GM12878 (cell line): ENCODE measurements around the gene MSS51. TPM values are rescaled to one million over a fixed set of nuclear protein-coding genes. Genes with fewer than 3 reads are reported as not detected.

Experiments used
- CHD2 ChIP-seq: IDR thresholded peaks from 2 replicates; pipeline ENCODE4 v1.6.1; 2011; ENCODE audit warnings: low read depth, low read length, improper control_type of control experiment, borderline replicate concordance
- DPF2 ChIP-seq: fragments of 450-650 bp; IDR thresholded peaks from 2 replicates; pipeline ENCODE4 v1.6.1; 2017; ENCODE audit warnings: mild to moderate bottlenecking
- ETV6 ChIP-seq, 2 experiments: fragments of 450-650 bp in 1 of 2; IDR thresholded peaks in 1 of 2; conservative IDR thresholded peaks in 1 of 2; 2 replicates each; pipeline ENCODE4 v1.6.1; 2014; ENCODE audit warnings: antibody characterized with exemption in 1 of 2, borderline replicate concordance in 1 of 2, low read depth in 1 of 2, mild to moderate bottlenecking in 1 of 2, moderate library complexity in 1 of 2
- HCFC1 ChIP-seq: fragments of 150-350 bp; IDR thresholded peaks from 2 replicates; pipeline ENCODE4 v1.6.1; 2014; ENCODE audit warnings: low read length
- IRF4 ChIP-seq: IDR thresholded peaks from 2 replicates; pipeline ENCODE4 v1.6.1; 2011; ENCODE audit warnings: low read depth, low read length
- JUND ChIP-seq: IDR thresholded peaks from 2 replicates; pipeline ENCODE4 v1.6.1; 2012; ENCODE audit warnings: low read depth, mild to moderate bottlenecking, low read length, improper control_type of control experiment, moderate library complexity
- KLF5 ChIP-seq: fragments of 450-650 bp; IDR thresholded peaks from 2 replicates; pipeline ENCODE4 v1.6.1; 2014; ENCODE audit warnings: mild to moderate bottlenecking; ENCODE audit not compliant: partially characterized antibody
- MYB ChIP-seq: fragments of 150-350 bp; IDR thresholded peaks from 2 replicates; pipeline ENCODE4 v1.6.1; 2014; ENCODE audit warnings: mild to moderate bottlenecking, low read depth, low read length, borderline replicate concordance
- NBN ChIP-seq: fragments of 450-650 bp; IDR thresholded peaks from 2 replicates; pipeline ENCODE4 v1.6.1; 2016
- NFYB ChIP-seq: IDR thresholded peaks from 2 replicates; pipeline ENCODE4 v1.6.1; 2011; ENCODE audit warnings: low read depth, mild to moderate bottlenecking, low read length, improper control_type of control experiment, moderate library complexity; ENCODE audit not compliant: insufficient read depth
- RBBP5 ChIP-seq: fragments of 200-600 bp; sonication (generic); conservative IDR thresholded peaks from 2 replicates; pipeline ENCODE4 v1.6.1; 2016
- RFX5 ChIP-seq: IDR thresholded peaks from 2 replicates; pipeline ENCODE4 v1.6.1; 2011; ENCODE audit warnings: low read depth, low read length, improper control_type of control experiment
- SIX5 ChIP-seq: IDR thresholded peaks from 2 replicates; pipeline ENCODE4 v1.6.1; 2011; ENCODE audit warnings: mild to moderate bottlenecking, low read depth, low read length, moderate library complexity; ENCODE audit not compliant: severe bottlenecking
- SMAD5 ChIP-seq: IDR thresholded peaks from 2 replicates; pipeline ENCODE4 v1.6.1; 2016; ENCODE audit warnings: antibody characterized with exemption, low read depth
- SREBF1 ChIP-seq: IDR thresholded peaks from 2 replicates; pipeline ENCODE4 v1.6.1; 2012; ENCODE audit warnings: mild to moderate bottlenecking, low read length
- SRF ChIP-seq, 2 experiments: IDR thresholded peaks; 2 replicates each; pipeline ENCODE4 v1.6.1; 2011; ENCODE audit warnings: low read depth in 2 of 2, low read length in 2 of 2, mild to moderate bottlenecking in 1 of 2, moderate library complexity in 1 of 2
- STAT3 ChIP-seq: IDR thresholded peaks from 2 replicates; pipeline ENCODE4 v1.6.1; 2011; ENCODE audit warnings: low read depth, low read length, improper control_type of control experiment
- SUPT20H ChIP-seq: IDR thresholded peaks from 2 replicates; pipeline ENCODE4 v1.6.1; 2011; ENCODE audit warnings: low read depth, mild to moderate bottlenecking, low read length, moderate library complexity, borderline replicate concordance; ENCODE audit not compliant: control insufficient read depth
- ZNF622 ChIP-seq: fragments of 450-650 bp; IDR thresholded peaks from 2 replicates; pipeline ENCODE4 v1.6.1; 2017; ENCODE audit warnings: mild to moderate bottlenecking, inconsistent platforms
- polyA plus RNA-seq, 11 experiments: library from polyadenylated mRNA; depleted of rRNA in 4 of 11; unstranded in 6 of 11; stranded (reverse) in 5 of 11; fragments of >200 nt; fragmentation: Nextera tagmentation in 4 of 11; fragmentation: Illumina TruSeq in 1 of 11; extraction: Ambion mirVana in 4 of 11; extraction: Trizol in 1 of 11; gene quantifications; 1 replicate in 1 of 11; 2 replicates in 10 of 11; pipeline versions ENCODE4 v1.2.1 to v1.2.3, GENCODE V29; 2011 to 2016; ENCODE audit warnings: inconsistent platforms in 2 of 11, missing spikeins in 2 of 11, low read depth in 1 of 11
- total RNA-seq, 4 experiments: library from RNA; depleted of rRNA in 3 of 4; stranded (reverse); fragments of >200 nt in 3 of 4; fragmentation: Illumina TruSeq in 1 of 4; extraction: Trizol in 1 of 4; gene quantifications; 2 replicates each; pipeline versions ENCODE4 v1.2.1 to v1.2.3, GENCODE V29; 2013 to 2021
- TF ChIP-seq, protein P1 (sequence below), 3 experiments: IDR thresholded peaks in 2 of 3; conservative IDR thresholded peaks in 1 of 3; 2 replicates each; pipeline ENCODE4 v1.5.1; 2011; ENCODE audit warnings: low read depth in 3 of 3, low read length in 3 of 3, mild to moderate bottlenecking in 3 of 3, control low read depth in 2 of 3, moderate library complexity in 2 of 3, inconsistent platforms in 1 of 3, mixed read lengths in 1 of 3; ENCODE audit not compliant: control insufficient read depth in 2 of 3, insufficient read depth in 1 of 3; ENCODE audit errors: extremely low read depth in 1 of 3
- TF ChIP-seq, protein P2 (sequence below): fragments of 450-650 bp; IDR thresholded peaks from 2 replicates; pipeline ENCODE4 v1.6.1; 2017; ENCODE audit warnings: mild to moderate bottlenecking, moderate library complexity

MSS51 gene
- total and polyA plus RNA-seq, 10 of the 15 experiments (the other 5 are each of a cell fraction or from before 2014, with no cell fraction given), result 0.06 to 2.1 (median 1.5) TPM

DNA sequence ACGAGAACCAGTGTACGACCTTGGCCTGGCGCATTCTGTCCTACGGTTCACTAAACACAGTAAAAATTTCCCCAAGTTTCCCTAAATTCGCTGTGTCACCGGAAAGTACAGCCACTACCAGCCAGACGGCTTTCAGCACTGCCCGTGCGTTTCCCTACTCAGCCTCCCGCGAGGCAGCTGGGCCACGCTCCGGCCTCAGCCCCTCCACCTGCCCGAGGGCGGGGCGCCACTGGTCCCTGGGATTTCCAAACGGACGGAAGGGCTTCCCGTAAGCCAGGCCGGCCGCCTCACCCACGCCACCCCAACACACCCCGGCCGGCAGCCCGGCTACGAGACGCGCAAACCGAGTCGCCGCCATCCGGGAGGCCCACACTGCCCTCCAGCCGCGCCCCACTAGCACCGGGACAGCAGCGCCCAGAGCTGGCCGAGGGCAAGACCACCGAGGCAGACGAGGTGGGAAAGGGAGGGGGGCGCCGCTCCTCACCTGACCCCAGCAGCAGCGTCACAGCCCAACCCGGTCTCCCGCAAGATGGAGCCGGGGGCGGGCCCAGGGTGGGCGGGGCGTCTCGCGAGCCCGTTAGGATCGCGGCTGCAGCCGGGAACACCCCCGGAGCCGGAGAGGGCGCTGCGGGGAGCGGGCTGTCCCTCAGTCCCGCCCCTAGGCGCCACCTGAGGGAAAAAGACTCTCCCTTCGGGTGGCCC, 19.7 kb downstream of the MSS51 start, which contains the start of gene ANXA7 (continued):
- 0 out of 2 replicates have a peak, but pooled peaks have one; percentile 29 for TF ChIP-seq NBN
- peak; percentile 13 for TF ChIP-seq SIX5
- TF ChIP-seq STAT3, result no peak
- TF ChIP-seq SRF (IDR thresholded peaks at IDR 0.05; ENCODE audit: low read depth in 2 of 2, low read length in 2 of 2), result no peak
- TF ChIP-seq, protein P1, sequence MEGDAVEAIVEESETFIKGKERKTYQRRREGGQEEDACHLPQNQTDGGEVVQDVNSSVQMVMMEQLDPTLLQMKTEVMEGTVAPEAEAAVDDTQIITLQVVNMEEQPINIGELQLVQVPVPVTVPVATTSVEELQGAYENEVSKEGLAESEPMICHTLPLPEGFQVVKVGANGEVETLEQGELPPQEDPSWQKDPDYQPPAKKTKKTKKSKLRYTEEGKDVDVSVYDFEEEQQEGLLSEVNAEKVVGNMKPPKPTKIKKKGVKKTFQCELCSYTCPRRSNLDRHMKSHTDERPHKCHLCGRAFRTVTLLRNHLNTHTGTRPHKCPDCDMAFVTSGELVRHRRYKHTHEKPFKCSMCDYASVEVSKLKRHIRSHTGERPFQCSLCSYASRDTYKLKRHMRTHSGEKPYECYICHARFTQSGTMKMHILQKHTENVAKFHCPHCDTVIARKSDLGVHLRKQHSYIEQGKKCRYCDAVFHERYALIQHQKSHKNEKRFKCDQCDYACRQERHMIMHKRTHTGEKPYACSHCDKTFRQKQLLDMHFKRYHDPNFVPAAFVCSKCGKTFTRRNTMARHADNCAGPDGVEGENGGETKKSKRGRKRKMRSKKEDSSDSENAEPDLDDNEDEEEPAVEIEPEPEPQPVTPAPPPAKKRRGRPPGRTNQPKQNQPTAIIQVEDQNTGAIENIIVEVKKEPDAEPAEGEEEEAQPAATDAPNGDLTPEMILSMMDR (IDR thresholded peaks at IDR 0.05 in 2 of 3, conservative IDR thresholded peaks at IDR 0.05 in 1 of 3; ENCODE audit: control insufficient read depth in 2 of 3, extremely low read depth in 1 of 3, insufficient read depth in 1 of 3, low read depth in 3 of 3, low read length in 3 of 3), result peak; percentile 13 to 26 (median 15); a peak in 3 of 6 replicates
- TF ChIP-seq NFYB, result no peak
- TF ChIP-seq, protein P2, sequence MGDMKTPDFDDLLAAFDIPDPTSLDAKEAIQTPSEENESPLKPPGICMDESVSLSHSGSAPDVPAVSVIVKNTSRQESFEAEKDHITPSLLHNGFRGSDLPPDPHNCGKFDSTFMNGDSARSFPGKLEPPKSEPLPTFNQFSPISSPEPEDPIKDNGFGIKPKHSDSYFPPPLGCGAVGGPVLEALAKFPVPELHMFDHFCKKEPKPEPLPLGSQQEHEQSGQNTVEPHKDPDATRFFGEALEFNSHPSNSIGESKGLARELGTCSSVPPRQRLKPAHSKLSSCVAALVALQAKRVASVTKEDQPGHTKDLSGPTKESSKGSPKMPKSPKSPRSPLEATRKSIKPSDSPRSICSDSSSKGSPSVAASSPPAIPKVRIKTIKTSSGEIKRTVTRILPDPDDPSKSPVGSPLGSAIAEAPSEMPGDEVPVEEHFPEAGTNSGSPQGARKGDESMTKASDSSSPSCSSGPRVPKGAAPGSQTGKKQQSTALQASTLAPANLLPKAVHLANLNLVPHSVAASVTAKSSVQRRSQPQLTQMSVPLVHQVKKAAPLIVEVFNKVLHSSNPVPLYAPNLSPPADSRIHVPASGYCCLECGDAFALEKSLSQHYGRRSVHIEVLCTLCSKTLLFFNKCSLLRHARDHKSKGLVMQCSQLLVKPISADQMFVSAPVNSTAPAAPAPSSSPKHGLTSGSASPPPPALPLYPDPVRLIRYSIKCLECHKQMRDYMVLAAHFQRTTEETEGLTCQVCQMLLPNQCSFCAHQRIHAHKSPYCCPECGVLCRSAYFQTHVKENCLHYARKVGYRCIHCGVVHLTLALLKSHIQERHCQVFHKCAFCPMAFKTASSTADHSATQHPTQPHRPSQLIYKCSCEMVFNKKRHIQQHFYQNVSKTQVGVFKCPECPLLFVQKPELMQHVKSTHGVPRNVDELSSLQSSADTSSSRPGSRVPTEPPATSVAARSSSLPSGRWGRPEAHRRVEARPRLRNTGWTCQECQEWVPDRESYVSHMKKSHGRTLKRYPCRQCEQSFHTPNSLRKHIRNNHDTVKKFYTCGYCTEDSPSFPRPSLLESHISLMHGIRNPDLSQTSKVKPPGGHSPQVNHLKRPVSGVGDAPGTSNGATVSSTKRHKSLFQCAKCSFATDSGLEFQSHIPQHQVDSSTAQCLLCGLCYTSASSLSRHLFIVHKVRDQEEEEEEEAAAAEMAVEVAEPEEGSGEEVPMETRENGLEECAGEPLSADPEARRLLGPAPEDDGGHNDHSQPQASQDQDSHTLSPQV, result no peak
- TF ChIP-seq CHD2, result peak; percentile 76
- no peak; the same call in 1 of the 2 replicates for TF ChIP-seq HCFC1
- TF ChIP-seq KLF5, result no peak
- no peak for TF ChIP-seq IRF4
- no peak for TF ChIP-seq RFX5
- peak; percentile 51; the same call in 1 of the 2 replicates for TF ChIP-seq DPF2
- no peak for TF ChIP-seq SMAD5
- TF ChIP-seq ETV6 (conservative IDR thresholded peaks at IDR 0.05 in 1 of 2, IDR thresholded peaks at IDR 0.05 in 1 of 2; ENCODE audit: borderline replicate concordance in 1 of 2, low read depth in 1 of 2), result no peak
- TF ChIP-seq ZNF622, result no peak
- TF ChIP-seq RBBP5, result no peak
- no peak for TF ChIP-seq SREBF1
- TF ChIP-seq JUND, result no peak
- TF ChIP-seq SUPT20H, result no peak
- TF ChIP-seq MYB, result no peak
